Activated T-helper 1 cell treated with anti-CD3 and anti-CD28 coated beads, Interleukin-12 subunit alpha, Interleukin-12 subunit beta, Interleukin-2, Interleukin-4 antibody, amounts not matched to agents 30 ng/mL and 10 ng/mL and 1 ng/mL, durations not matched to agents 14 hours and 24 hours and 36 hours (primary cell): Measurements from ENCODE around the gene BMPER. TPM values are rescaled to one million over a fixed set of nuclear protein-coding genes. Genes with fewer than 3 reads are reported as not detected.
"Not testable (repeated sequence)": the region's sequence is repeated elsewhere in the genome, so short reads cannot be mapped to it uniquely, and the experiment has no call there.

ENCODE experiments used
- DNase-seq: peaks from one replicate; pipeline ENCODE4 v3.0.0; 2021; ENCODE audit warnings: low spot score
- H3K27ac Mint-ChIP-seq: one replicate; pipeline ENCODE4 v1.8.0; 2021; ENCODE audit warnings: mild to moderate bottlenecking, mixed read lengths
- H3K27me3 Mint-ChIP-seq: one replicate; pipeline ENCODE4 v1.8.0; 2022; ENCODE audit warnings: mild to moderate bottlenecking, moderate library complexity, mixed read lengths; ENCODE audit not compliant: insufficient read depth
- H3K36me3 Mint-ChIP-seq: one replicate; pipeline ENCODE4 v1.8.0; 2021; ENCODE audit warnings: low read depth, mixed read lengths
- H3K4me1 Mint-ChIP-seq: one replicate; pipeline ENCODE4 v1.8.0; 2021; ENCODE audit warnings: low read depth, mixed read lengths
- H3K4me3 Mint-ChIP-seq: one replicate; pipeline ENCODE4 v1.8.0; 2021; ENCODE audit warnings: mild to moderate bottlenecking, moderate library complexity, mixed read lengths
- H3K9me3 Mint-ChIP-seq: one replicate; pipeline ENCODE4 v1.8.0; 2021; ENCODE audit warnings: mixed read lengths
- intact Hi-C: fragments of 100-400 bp; cut with micrococcal nuclease; formaldehyde crosslinking; loops from one replicate; pipeline ENCODE4 v1.15.1; 2024
- total RNA-seq: library from RNA; stranded (reverse); gene quantifications from 2 replicates; pipeline ENCODE4 v1.2.3, GENCODE V29; 2022

BMPER gene
- total RNA-seq, 1 donor from 2014 or later, result not detected

GRCh38 chr7:34174688-34175616 lies 269.6 kb downstream of the BMPER start:
- H3K36me3 Mint-ChIP-seq, H3K4me1 Mint-ChIP-seq, H3K4me3 Mint-ChIP-seq, H3K27me3 Mint-ChIP-seq, H3K27ac Mint-ChIP-seq, DNase-seq, intact Hi-C loops: not testable (repeated sequence)
- H3K9me3 Mint-ChIP-seq, result peaks cover 14% of the 10 kb centered on the region

- DNase-seq, result no peak
- Mint-ChIP-seq H3K4me1 (no peaks in the 10 kb centered on the region), H3K4me3 (no peak overlapping the region), H3K36me3 (no peaks in the 10 kb centered on the region), H3K9me3 (peaks cover 14% of the 10 kb centered on the region), H3K27me3 (no peaks in the 10 kb centered on the region), H3K27ac (no peak overlapping the region)
- intact Hi-C loops, result no loop called here
Observed at GRCh38 chr7:34175837-34176236, 270.5 kb downstream of the BMPER start.

- Mint-ChIP-seq H3K4me3 (no peak overlapping the region), H3K9me3 (peaks cover 14% of the 10 kb centered on the region), H3K27ac (no peak overlapping the region), H3K4me1 (no peaks in the 10 kb centered on the region), H3K36me3 (no peaks in the 10 kb centered on the region), H3K27me3 (no peaks in the 10 kb centered on the region)
- intact Hi-C loops, result no loop called here
- no peak for DNase-seq
Observed at GRCh38 chr7:34177476-34177875, 272.1 kb downstream of the BMPER start.

GRCh38 chr7:34181271-34181958 lies 276.1 kb downstream of the BMPER start:
- Mint-ChIP-seq H3K9me3 (peaks cover 5% of the 10 kb centered on the region), H3K27me3 (no peaks in the 10 kb centered on the region), H3K27ac (no peak overlapping the region), H3K4me3 (no peak overlapping the region), H3K4me1 (no peaks in the 10 kb centered on the region), H3K36me3 (no peaks in the 10 kb centered on the region)
- intact Hi-C loops, result no loop called here
- DNase-seq, result no peak

- Mint-ChIP-seq H3K27ac (no peak overlapping the region), H3K27me3 (no peaks in the 10 kb centered on the region), H3K9me3 (no peaks in the 10 kb centered on the region), H3K36me3 (no peaks in the 10 kb centered on the region), H3K4me3 (no peak overlapping the region), H3K4me1 (no peaks in the 10 kb centered on the region)
- intact Hi-C loops, result no loop called here
- DNase-seq, result no peak
Observed at GRCh38 chr7:34184466-34184865, 279.1 kb downstream of the BMPER start.

GRCh38 chr7:34187798-34188307 lies 282.5 kb downstream of the BMPER start:
- no peaks in the 10 kb centered on the region for H3K27me3 Mint-ChIP-seq

GRCh38 chr7:34189031-34189430 lies 283.7 kb downstream of the BMPER start:
- no peaks in the 10 kb centered on the region for H3K36me3 Mint-ChIP-seq
- intact Hi-C loops, result no loop called here

More at GRCh38 chr7:34187798-34188307, 282.5 kb downstream of the BMPER start:
- no peak for DNase-seq
- Mint-ChIP-seq H3K4me1 (no peaks in the 10 kb centered on the region), H3K36me3 (no peaks in the 10 kb centered on the region), H3K9me3 (no peaks in the 10 kb centered on the region), H3K27ac (no peak overlapping the region), H3K4me3 (no peak overlapping the region)
- intact Hi-C loops, result no loop called here

GRCh38 chr7:34190299-34190698 lies 285.0 kb downstream of the BMPER start:
- Mint-ChIP-seq H3K4me1 (no peaks in the 10 kb centered on the region), H3K36me3 (no peaks in the 10 kb centered on the region), H3K9me3 (no peaks in the 10 kb centered on the region), H3K4me3 (no peak overlapping the region), H3K27me3 (no peaks in the 10 kb centered on the region), H3K27ac (no peak overlapping the region)
- no peak for DNase-seq
- intact Hi-C loops, result no loop called here

More at GRCh38 chr7:34189031-34189430, 283.7 kb downstream of the BMPER start:
- Mint-ChIP-seq H3K9me3 (no peaks in the 10 kb centered on the region), H3K4me1 (no peaks in the 10 kb centered on the region), H3K27me3 (no peaks in the 10 kb centered on the region), H3K4me3 (no peak overlapping the region), H3K27ac (no peak overlapping the region)
- no peak for DNase-seq

GRCh38 chr7:34191162-34191561 lies 285.8 kb downstream of the BMPER start:
- no peaks in the 10 kb centered on the region for H3K4me1 Mint-ChIP-seq
- no peaks in the 10 kb centered on the region for H3K36me3 Mint-ChIP-seq
- no peaks in the 10 kb centered on the region for H3K27me3 Mint-ChIP-seq
- H3K9me3 Mint-ChIP-seq, result no peaks in the 10 kb centered on the region
- no peak for DNase-seq
- no peak overlapping the region for H3K27ac Mint-ChIP-seq
- intact Hi-C loops, result no loop called here
- no peak overlapping the region for H3K4me3 Mint-ChIP-seq

- no peaks in the 10 kb centered on the region for H3K9me3 Mint-ChIP-seq
- H3K27ac Mint-ChIP-seq, result no peak overlapping the region
- H3K36me3 Mint-ChIP-seq, result no peaks in the 10 kb centered on the region
- no peaks in the 10 kb centered on the region for H3K4me1 Mint-ChIP-seq
- intact Hi-C loops, result no loop called here
- DNase-seq, result no peak
- H3K4me3 Mint-ChIP-seq, result no peak overlapping the region
- H3K27me3 Mint-ChIP-seq, result no peaks in the 10 kb centered on the region
Observed at GRCh38 chr7:34191771-34192479, 286.6 kb downstream of the BMPER start.

GRCh38 chr7:34192906-34193305 lies 287.6 kb downstream of the BMPER start:
- no peak for DNase-seq
- no peaks in the 10 kb centered on the region for H3K4me1 Mint-ChIP-seq
- intact Hi-C loops, result no loop called here
- no peaks in the 10 kb centered on the region for H3K36me3 Mint-ChIP-seq
- H3K9me3 Mint-ChIP-seq, result no peaks in the 10 kb centered on the region
- no peak overlapping the region for H3K27ac Mint-ChIP-seq
- no peaks in the 10 kb centered on the region for H3K27me3 Mint-ChIP-seq
- no peak overlapping the region for H3K4me3 Mint-ChIP-seq

GRCh38 chr7:34198231-34198641 lies 292.9 kb downstream of the BMPER start:
- intact Hi-C loops, result no loop called here
- Mint-ChIP-seq H3K4me1 (no peaks in the 10 kb centered on the region), H3K27me3 (no peaks in the 10 kb centered on the region), H3K4me3 (no peak overlapping the region), H3K27ac (no peak overlapping the region), H3K9me3 (no peaks in the 10 kb centered on the region), H3K36me3 (no peaks in the 10 kb centered on the region)
- no peak for DNase-seq
